H9 (cell line): ENCODE results near the gene TEX2. TPM values are rescaled to one million over a fixed set of nuclear protein-coding genes. Genes with fewer than 3 reads are reported as not detected.
A peak's percentile ranks its signal among the peaks of the same experiment; 100 is the strongest.

Source experiments
- DNase-seq: peaks from one replicate; pipeline ENCODE4 v3.0.0-alpha.2; 2017
- H2AFZ ChIP-seq: one replicate; pipeline ENCODE4 v1.6.1; 2013; ENCODE audit warnings: mild to moderate bottlenecking, low read length, control low read depth, moderate library complexity
- H2AK5ac ChIP-seq: 2 replicates; pipeline ENCODE4 v1.6.1; 2013; ENCODE audit warnings: low read length, control low read depth, mixed read lengths; ENCODE audit not compliant: insufficient read length
- H2BK120ac ChIP-seq: one replicate; pipeline ENCODE4 v1.6.1; 2013; ENCODE audit warnings: low read depth, mild to moderate bottlenecking, low read length, control low read depth, inconsistent platforms; ENCODE audit not compliant: poor library complexity, severe bottlenecking
- H2BK12ac ChIP-seq: 2 replicates; pipeline ENCODE4 v1.6.1; 2013; ENCODE audit warnings: low read length, control low read depth, mixed read lengths, low read depth; ENCODE audit not compliant: insufficient read length
- H2BK15ac ChIP-seq: 2 replicates; pipeline ENCODE4 v1.6.1; 2013; ENCODE audit warnings: low read depth, low read length, control low read depth
- H2BK20ac ChIP-seq: one replicate; pipeline ENCODE4 v1.6.1; 2013; ENCODE audit warnings: low read depth, mild to moderate bottlenecking, low read length, control low read depth, inconsistent platforms; ENCODE audit not compliant: poor library complexity, severe bottlenecking
- H2BK5ac ChIP-seq: 2 replicates; pipeline ENCODE4 v1.6.1; 2013; ENCODE audit warnings: low read length, control low read depth, mixed read lengths; ENCODE audit not compliant: insufficient read length
- H3K14ac ChIP-seq: 2 replicates; pipeline ENCODE4 v1.6.1; 2013; ENCODE audit warnings: low read length, control low read depth; ENCODE audit not compliant: insufficient read depth
- H3K18ac ChIP-seq: 2 replicates; pipeline ENCODE4 v1.6.1; 2013; ENCODE audit warnings: low read depth, mild to moderate bottlenecking, mixed read lengths, low read length, control low read depth; ENCODE audit not compliant: insufficient read length
- H3K23ac ChIP-seq: 2 replicates; pipeline ENCODE4 v1.6.1; 2013; ENCODE audit warnings: low read length, control low read depth, mixed read lengths, low read depth; ENCODE audit not compliant: insufficient read length
- H3K23me2 ChIP-seq: 2 replicates; pipeline ENCODE4 v1.6.1; 2013; ENCODE audit warnings: low read depth, mild to moderate bottlenecking, mixed read lengths, low read length, control low read depth; ENCODE audit not compliant: insufficient read length, poor library complexity, severe bottlenecking
- H3K27ac ChIP-seq: 2 replicates; pipeline ENCODE4 v1.5.1; 2013; ENCODE audit warnings: low read length, control low read depth, mixed read lengths, low read depth; ENCODE audit not compliant: insufficient read length
- H3K27me3 ChIP-seq: 2 replicates; pipeline ENCODE4 v1.6.1; 2013; ENCODE audit warnings: low read length, control low read depth, inconsistent platforms; ENCODE audit not compliant: insufficient read depth
- H3K4ac ChIP-seq: 2 replicates; pipeline ENCODE4 v1.6.1; 2013; ENCODE audit warnings: low read depth, mild to moderate bottlenecking, control low read depth, inconsistent platforms, low read length, moderate library complexity
- H3K4me1 ChIP-seq: 2 replicates; pipeline ENCODE4 v1.6.1; 2013; ENCODE audit warnings: low read length, control low read depth, inconsistent platforms; ENCODE audit not compliant: insufficient read depth
- H3K4me2 ChIP-seq: 2 replicates; pipeline ENCODE4 v1.6.1; 2013; ENCODE audit warnings: low read length, control low read depth, mixed read lengths; ENCODE audit not compliant: insufficient read length, insufficient read depth
- H3K56ac ChIP-seq: 2 replicates; pipeline ENCODE4 v1.6.1; 2013; ENCODE audit warnings: low read depth, mild to moderate bottlenecking, mixed read lengths, low read length, control low read depth; ENCODE audit not compliant: insufficient read length
- H3K79me1 ChIP-seq: 2 replicates; pipeline ENCODE4 v1.6.1; 2013; ENCODE audit warnings: low read depth, mild to moderate bottlenecking, moderate library complexity, low read length, control low read depth, inconsistent platforms; ENCODE audit not compliant: insufficient read depth, poor library complexity, severe bottlenecking
- H3K79me2 ChIP-seq: 2 replicates; pipeline ENCODE4 v1.6.1; 2013; ENCODE audit warnings: low read length, control low read depth, inconsistent platforms; ENCODE audit not compliant: insufficient read depth
- H3K9ac ChIP-seq: 2 replicates; pipeline ENCODE4 v1.6.1; 2013; ENCODE audit warnings: low read length, control low read depth, mixed read lengths; ENCODE audit not compliant: insufficient read length; ENCODE audit errors: extremely low read depth
- H3K9me3 ChIP-seq: one replicate; pipeline ENCODE4 v1.6.1; 2013; ENCODE audit warnings: low read depth, low read length, inconsistent platforms; ENCODE audit not compliant: control insufficient read depth
- H3T11ph ChIP-seq: one replicate; pipeline ENCODE4 v1.6.1; 2013; ENCODE audit warnings: mild to moderate bottlenecking, low read length, control low read depth, inconsistent platforms
- H4K20me1 ChIP-seq: one replicate; pipeline ENCODE4 v1.6.1; 2013; ENCODE audit not compliant: control insufficient read depth, insufficient read length, insufficient read depth
- H4K5ac ChIP-seq: 2 replicates; pipeline ENCODE4 v1.6.1; 2013; ENCODE audit warnings: low read depth, mild to moderate bottlenecking, mixed read lengths, low read length, control low read depth; ENCODE audit not compliant: insufficient read length
- H4K8ac ChIP-seq: replicated peaks from 2 replicates; pipeline ENCODE4 v1.6.1; 2013; ENCODE audit warnings: low read length, control low read depth, mixed read lengths, low read depth; ENCODE audit not compliant: insufficient read length
- H4K91ac ChIP-seq: 2 replicates; pipeline ENCODE4 v1.6.1; 2013; ENCODE audit warnings: low read depth, mild to moderate bottlenecking, moderate library complexity, mixed read lengths, low read length, control low read depth; ENCODE audit not compliant: insufficient read length
- H3K27ac Mint-ChIP-seq, 3 experiments: 2 replicates in 2 of 3; 3 replicates in 1 of 3; pipeline ENCODE4 v1.8.0; 2020 to 2021; ENCODE audit warnings: mixed read lengths in 3 of 3, mild to moderate bottlenecking in 1 of 3, moderate library complexity in 1 of 3
- H3K27me3 Mint-ChIP-seq: 2 replicates; pipeline ENCODE4 v1.8.0; 2021; ENCODE audit warnings: low read depth, mild to moderate bottlenecking, moderate library complexity, mixed read lengths
- H3K36me3 Mint-ChIP-seq, 3 experiments: 2 replicates in 2 of 3; 3 replicates in 1 of 3; pipeline ENCODE4 v1.8.0; 2020 to 2021; ENCODE audit warnings: low read depth in 3 of 3, mixed read lengths in 3 of 3; ENCODE audit not compliant: insufficient read depth in 1 of 3
- H3K4me1 Mint-ChIP-seq, 2 experiments: 2 replicates each; pipeline ENCODE4 v1.8.0; 2020; ENCODE audit warnings: mixed read lengths in 2 of 2
- H3K4me3 Mint-ChIP-seq, 2 experiments: 2 replicates in 1 of 2; 3 replicates in 1 of 2; pipeline ENCODE4 v1.8.0; 2020 to 2021; ENCODE audit warnings: mild to moderate bottlenecking in 2 of 2, mixed read lengths in 2 of 2, moderate library complexity in 1 of 2
- H3K9me3 Mint-ChIP-seq, 2 experiments: 2 replicates in 1 of 2; 3 replicates in 1 of 2; pipeline ENCODE4 v1.8.0; 2020; ENCODE audit warnings: mild to moderate bottlenecking in 2 of 2, mixed read lengths in 2 of 2, moderate library complexity in 1 of 2
- CTCF ChIP-seq: fragments of 200-600 bp; sonication (generic); conservative IDR thresholded peaks from 3 replicates; pipeline ENCODE4 v1.8.0; 2021; ENCODE audit warnings: antibody characterized with exemption, mild to moderate bottlenecking
- WGBS: extraction: QIAGEN DNeasy Blood & Tissue Kit; methylation state at CpG from one replicate; pipeline ENCODE4 v1.1.7; 2013; ENCODE audit warnings: missing lambda C conversion rate, low lambda C conversion rate, mixed read lengths; ENCODE audit not compliant: insufficient read length; ENCODE audit errors: extremely low coverage; 5-methylcytosine and 5-hydroxymethylcytosine counted together
- total RNA-seq: library from RNA; stranded (reverse); gene quantifications from 2 replicates; pipeline ENCODE4 v1.2.1, GENCODE V29; 2021

The TEX2 gene
- total RNA-seq, 1 experiment from 2014 or later, result 12.2 TPM

- no peak for TF ChIP-seq CTCF
- Histone ChIP-seq H4K91ac (no peak overlapping the region), H4K20me1 (no peaks in the 10 kb centered on the region), H3K27ac (peak overlapping the region; percentile 75), H3K4me1 (no peaks in the 10 kb centered on the region; the same call in 1 of the 2 replicates), H3K9me3 (no peaks in the 10 kb centered on the region), H2BK15ac (no peak overlapping the region), H3K79me1 (no peaks in the 10 kb centered on the region), H2BK12ac (no peak overlapping the region), H3K4ac (no peak overlapping the region), H2BK20ac (no peak overlapping the region), H3K18ac (no peak overlapping the region), H3K4me2 (no peak overlapping the region), H2AFZ (no peak overlapping the region), H3K79me2 (no peaks in the 10 kb centered on the region), H3K9ac (no peak overlapping the region), H2BK120ac (no peak overlapping the region), H2BK5ac (no peak overlapping the region), H3K56ac (no peak overlapping the region), H4K5ac (no peak overlapping the region), H3K27me3 (no peaks in the 10 kb centered on the region), H3K23ac (no peak overlapping the region), H3K23me2 (peaks cover 7% of the 10 kb centered on the region), H4K8ac (no peak overlapping the region), H3K14ac (no peak overlapping the region), H2AK5ac (no peak overlapping the region), H3T11ph (no peak overlapping the region)
- Mint-ChIP-seq H3K4me1 (peaks cover 16 to 24% of the 10 kb centered on the region in 2 experiments), H3K4me3 (no peak overlapping the region), H3K27ac (peak overlapping the region in 2 of 3 experiments; percentile 11 to 91; a peak in 2 of 7 replicates), H3K27me3 (no peaks in the 10 kb centered on the region; the same call in 1 of the 2 replicates), H3K9me3 (no peaks in the 10 kb centered on the region), H3K36me3 (peaks cover 0 to 22% (median 18%) of the 10 kb centered on the region in 3 experiments; a peak in 6 of 7 replicates)
- peak; percentile 54 for DNase-seq
- no CpG with 5 or more reads among the region's 4 CpGs for WGBS
Observed at GRCh38 chr17:64148699-64149098, 114.4 kb downstream of the TEX2 start.
